Measurements from ENCODE around the gene DOCK9.

Gene DOCK9

GRCh38 chr13:98972059-98972458 is 5.8 kb downstream of the DOCK9 start:
- no peak for DNase-seq

- DNase-seq: no peak
These were observed 7.5 kb downstream of the DOCK9 start for GRCh38 chr13:98970330-98970729.

GRCh38 chr13:98967491-98967890 is 10.4 kb downstream of the DOCK9 start:
- DNase-seq: no peak

GRCh38 chr13:98966019-98966418 is 11.8 kb downstream of the DOCK9 start:
- no peak for DNase-seq

GRCh38 chr13:98965325-98965724 is 12.5 kb downstream of the DOCK9 start:
- DNase-seq: no peak

GRCh38 chr13:98963917-98964316 is 13.9 kb downstream of the DOCK9 start:
- no peak for DNase-seq

- DNase-seq: no peak
These were observed 14.8 kb downstream of the DOCK9 start for GRCh38 chr13:98962901-98963590.

GRCh38 chr13:98961503-98962105 is 16.3 kb downstream of the DOCK9 start:
- no peak for DNase-seq

- peak; percentile 16 for DNase-seq
These were observed 17.0 kb downstream of the DOCK9 start for GRCh38 chr13:98960606-98961502.

GRCh38 chr13:98959786-98960605 is 17.9 kb downstream of the DOCK9 start:
- no peak for DNase-seq

GRCh38 chr13:98959291-98959690 is 18.6 kb downstream of the DOCK9 start:
- no peak for DNase-seq

- DNase-seq: no peak
These were observed 19.4 kb downstream of the DOCK9 start for GRCh38 chr13:98958443-98958794.

GRCh38 chr13:98957731-98958442 is 20.0 kb downstream of the DOCK9 start:
- no peak for DNase-seq

- no peak for DNase-seq
These were observed 22.5 kb downstream of the DOCK9 start for GRCh38 chr13:98955336-98955735.

- DNase-seq: no peak
These were observed 23.6 kb downstream of the DOCK9 start for GRCh38 chr13:98954313-98954712.

GRCh38 chr13:98951266-98951665 is 26.6 kb downstream of the DOCK9 start:
- DNase-seq: no peak

- no peak for DNase-seq
These were observed 27.2 kb downstream of the DOCK9 start for GRCh38 chr13:98950705-98951104.

- no peak for DNase-seq
These were observed 29.9 kb downstream of the DOCK9 start for GRCh38 chr13:98947925-98948324.

- DNase-seq: no peak
These were observed 31.8 kb downstream of the DOCK9 start for GRCh38 chr13:98945863-98946605.

- no peak for DNase-seq
These were observed 33.5 kb downstream of the DOCK9 start for GRCh38 chr13:98944336-98944735.

- no peak for DNase-seq
These were observed 34.9 kb downstream of the DOCK9 start for GRCh38 chr13:98942997-98943396.

GRCh38 chr13:98942485-98942884 is 35.4 kb downstream of the DOCK9 start:
- DNase-seq: no peak

All from stimulated activated CD4-positive, alpha-beta T cell treated with anti-CD3 and anti-CD28 coated beads, Interleukin-15, amount 100 ng/mL, for 24 hours (primary cell).